H9 (cell line): ENCODE measurements around the gene SPTBN2. TPM values are rescaled to one million over a fixed set of nuclear protein-coding genes. Genes with fewer than 3 reads are reported as not detected.

Experiments
- DNase-seq: peaks from one replicate; pipeline ENCODE4 v3.0.0-alpha.2; 2017
- H2AFZ ChIP-seq: one replicate; pipeline ENCODE4 v1.6.1; 2013; ENCODE audit warnings: mild to moderate bottlenecking, low read length, control low read depth, moderate library complexity
- H2AK5ac ChIP-seq: 2 replicates; pipeline ENCODE4 v1.6.1; 2013; ENCODE audit warnings: low read length, control low read depth, mixed read lengths; ENCODE audit not compliant: insufficient read length
- H2BK120ac ChIP-seq: one replicate; pipeline ENCODE4 v1.6.1; 2013; ENCODE audit warnings: low read depth, mild to moderate bottlenecking, low read length, control low read depth, inconsistent platforms; ENCODE audit not compliant: poor library complexity, severe bottlenecking
- H2BK12ac ChIP-seq: 2 replicates; pipeline ENCODE4 v1.6.1; 2013; ENCODE audit warnings: low read length, control low read depth, mixed read lengths, low read depth; ENCODE audit not compliant: insufficient read length
- H2BK15ac ChIP-seq: 2 replicates; pipeline ENCODE4 v1.6.1; 2013; ENCODE audit warnings: low read depth, low read length, control low read depth
- H2BK20ac ChIP-seq: one replicate; pipeline ENCODE4 v1.6.1; 2013; ENCODE audit warnings: low read depth, mild to moderate bottlenecking, low read length, control low read depth, inconsistent platforms; ENCODE audit not compliant: poor library complexity, severe bottlenecking
- H2BK5ac ChIP-seq: 2 replicates; pipeline ENCODE4 v1.6.1; 2013; ENCODE audit warnings: low read length, control low read depth, mixed read lengths; ENCODE audit not compliant: insufficient read length
- H3K14ac ChIP-seq: 2 replicates; pipeline ENCODE4 v1.6.1; 2013; ENCODE audit warnings: low read length, control low read depth; ENCODE audit not compliant: insufficient read depth
- H3K18ac ChIP-seq: 2 replicates; pipeline ENCODE4 v1.6.1; 2013; ENCODE audit warnings: low read depth, mild to moderate bottlenecking, mixed read lengths, low read length, control low read depth; ENCODE audit not compliant: insufficient read length
- H3K23ac ChIP-seq: 2 replicates; pipeline ENCODE4 v1.6.1; 2013; ENCODE audit warnings: low read length, control low read depth, mixed read lengths, low read depth; ENCODE audit not compliant: insufficient read length
- H3K23me2 ChIP-seq: 2 replicates; pipeline ENCODE4 v1.6.1; 2013; ENCODE audit warnings: low read depth, mild to moderate bottlenecking, mixed read lengths, low read length, control low read depth; ENCODE audit not compliant: insufficient read length, poor library complexity, severe bottlenecking
- H3K27ac ChIP-seq: 2 replicates; pipeline ENCODE4 v1.5.1; 2013; ENCODE audit warnings: low read length, control low read depth, mixed read lengths, low read depth; ENCODE audit not compliant: insufficient read length
- H3K27me3 ChIP-seq: 2 replicates; pipeline ENCODE4 v1.6.1; 2013; ENCODE audit warnings: low read length, control low read depth, inconsistent platforms; ENCODE audit not compliant: insufficient read depth
- H3K4ac ChIP-seq: 2 replicates; pipeline ENCODE4 v1.6.1; 2013; ENCODE audit warnings: low read depth, mild to moderate bottlenecking, control low read depth, inconsistent platforms, low read length, moderate library complexity
- H3K4me1 ChIP-seq: 2 replicates; pipeline ENCODE4 v1.6.1; 2013; ENCODE audit warnings: low read length, control low read depth, inconsistent platforms; ENCODE audit not compliant: insufficient read depth
- H3K4me2 ChIP-seq: 2 replicates; pipeline ENCODE4 v1.6.1; 2013; ENCODE audit warnings: low read length, control low read depth, mixed read lengths; ENCODE audit not compliant: insufficient read length, insufficient read depth
- H3K56ac ChIP-seq: 2 replicates; pipeline ENCODE4 v1.6.1; 2013; ENCODE audit warnings: low read depth, mild to moderate bottlenecking, mixed read lengths, low read length, control low read depth; ENCODE audit not compliant: insufficient read length
- H3K79me1 ChIP-seq: 2 replicates; pipeline ENCODE4 v1.6.1; 2013; ENCODE audit warnings: low read depth, mild to moderate bottlenecking, moderate library complexity, low read length, control low read depth, inconsistent platforms; ENCODE audit not compliant: insufficient read depth, poor library complexity, severe bottlenecking
- H3K79me2 ChIP-seq: 2 replicates; pipeline ENCODE4 v1.6.1; 2013; ENCODE audit warnings: low read length, control low read depth, inconsistent platforms; ENCODE audit not compliant: insufficient read depth
- H3K9ac ChIP-seq: 2 replicates; pipeline ENCODE4 v1.6.1; 2013; ENCODE audit warnings: low read length, control low read depth, mixed read lengths; ENCODE audit not compliant: insufficient read length; ENCODE audit errors: extremely low read depth
- H3K9me3 ChIP-seq: one replicate; pipeline ENCODE4 v1.6.1; 2013; ENCODE audit warnings: low read depth, low read length, inconsistent platforms; ENCODE audit not compliant: control insufficient read depth
- H3T11ph ChIP-seq: one replicate; pipeline ENCODE4 v1.6.1; 2013; ENCODE audit warnings: mild to moderate bottlenecking, low read length, control low read depth, inconsistent platforms
- H4K20me1 ChIP-seq: one replicate; pipeline ENCODE4 v1.6.1; 2013; ENCODE audit not compliant: control insufficient read depth, insufficient read length, insufficient read depth
- H4K5ac ChIP-seq: 2 replicates; pipeline ENCODE4 v1.6.1; 2013; ENCODE audit warnings: low read depth, mild to moderate bottlenecking, mixed read lengths, low read length, control low read depth; ENCODE audit not compliant: insufficient read length
- H4K8ac ChIP-seq: replicated peaks from 2 replicates; pipeline ENCODE4 v1.6.1; 2013; ENCODE audit warnings: low read length, control low read depth, mixed read lengths, low read depth; ENCODE audit not compliant: insufficient read length
- H4K91ac ChIP-seq: 2 replicates; pipeline ENCODE4 v1.6.1; 2013; ENCODE audit warnings: low read depth, mild to moderate bottlenecking, moderate library complexity, mixed read lengths, low read length, control low read depth; ENCODE audit not compliant: insufficient read length
- H3K27ac Mint-ChIP-seq, 3 experiments: 2 replicates in 2 of 3; 3 replicates in 1 of 3; pipeline ENCODE4 v1.8.0; 2020 to 2021; ENCODE audit warnings: mixed read lengths in 3 of 3, mild to moderate bottlenecking in 1 of 3, moderate library complexity in 1 of 3
- H3K27me3 Mint-ChIP-seq: 2 replicates; pipeline ENCODE4 v1.8.0; 2021; ENCODE audit warnings: low read depth, mild to moderate bottlenecking, moderate library complexity, mixed read lengths
- H3K36me3 Mint-ChIP-seq, 3 experiments: 2 replicates in 2 of 3; 3 replicates in 1 of 3; pipeline ENCODE4 v1.8.0; 2020 to 2021; ENCODE audit warnings: low read depth in 3 of 3, mixed read lengths in 3 of 3; ENCODE audit not compliant: insufficient read depth in 1 of 3
- H3K4me1 Mint-ChIP-seq, 2 experiments: 2 replicates each; pipeline ENCODE4 v1.8.0; 2020; ENCODE audit warnings: mixed read lengths in 2 of 2
- H3K4me3 Mint-ChIP-seq, 2 experiments: 2 replicates in 1 of 2; 3 replicates in 1 of 2; pipeline ENCODE4 v1.8.0; 2020 to 2021; ENCODE audit warnings: mild to moderate bottlenecking in 2 of 2, mixed read lengths in 2 of 2, moderate library complexity in 1 of 2
- H3K9me3 Mint-ChIP-seq, 2 experiments: 2 replicates in 1 of 2; 3 replicates in 1 of 2; pipeline ENCODE4 v1.8.0; 2020; ENCODE audit warnings: mild to moderate bottlenecking in 2 of 2, mixed read lengths in 2 of 2, moderate library complexity in 1 of 2
- WGBS: extraction: QIAGEN DNeasy Blood & Tissue Kit; methylation state at CpG from one replicate; pipeline ENCODE4 v1.1.7; 2013; ENCODE audit warnings: missing lambda C conversion rate, low lambda C conversion rate, mixed read lengths; ENCODE audit not compliant: insufficient read length; ENCODE audit errors: extremely low coverage; 5-methylcytosine and 5-hydroxymethylcytosine counted together
- total RNA-seq: library from RNA; stranded (reverse); gene quantifications from 2 replicates; pipeline ENCODE4 v1.2.1, GENCODE V29; 2021
- TF ChIP-seq, protein P1 (sequence below): fragments of 200-600 bp; sonication (generic); conservative IDR thresholded peaks from 3 replicates; pipeline ENCODE4 v1.8.0; 2021; ENCODE audit warnings: antibody characterized with exemption, mild to moderate bottlenecking

SPTBN2 gene
- total RNA-seq, 1 experiment from 2014 or later = 80.4 TPM

GRCh38 chr11:66716996-66717395 is 12.0 kb downstream of the SPTBN2 start:
- H3K4me1 Mint-ChIP-seq = peaks cover 35 to 46% of the 10 kb centered on the region in 2 experiments
- Histone ChIP-seq H2AFZ (no peak overlapping the region), H3K79me1 (no peaks in the 10 kb centered on the region), H3K9me3 (no peaks in the 10 kb centered on the region), H3K79me2 (no peaks in the 10 kb centered on the region), H3K14ac (no peak overlapping the region), H3K23ac (no peak overlapping the region), H2AK5ac (no peak overlapping the region), H4K20me1 (no peaks in the 10 kb centered on the region), H3K27ac (no peak overlapping the region), H4K5ac (no peak overlapping the region), H3K27me3 (no peaks in the 10 kb centered on the region), H3K18ac (no peak overlapping the region), H4K8ac (no peak overlapping the region), H2BK12ac (no peak overlapping the region), H3T11ph (no peak overlapping the region), H2BK15ac (no peak overlapping the region), H3K9ac (no peak overlapping the region), H2BK120ac (no peak overlapping the region), H2BK5ac (no peak overlapping the region), H3K4ac (no peak overlapping the region), H3K4me1 (peaks cover 7% of the 10 kb centered on the region; the same call in 1 of the 2 replicates), H3K4me2 (no peak overlapping the region), H3K23me2 (peaks cover 2% of the 10 kb centered on the region), H3K56ac (no peak overlapping the region), H2BK20ac (no peak overlapping the region), H4K91ac (no peak overlapping the region)
- H3K27me3 Mint-ChIP-seq = no peaks in the 10 kb centered on the region; the same call in 1 of the 2 replicates
- peak overlapping the region; percentile 24 to 88 (median 78); a peak in 4 of 7 replicates for H3K27ac Mint-ChIP-seq
- no peak for DNase-seq
- H3K9me3 Mint-ChIP-seq = no peaks in the 10 kb centered on the region; a peak in 1 of 5 replicates
- WGBS = no CpG with 5 or more reads among the region's 3 CpGs
- TF ChIP-seq, protein P1, sequence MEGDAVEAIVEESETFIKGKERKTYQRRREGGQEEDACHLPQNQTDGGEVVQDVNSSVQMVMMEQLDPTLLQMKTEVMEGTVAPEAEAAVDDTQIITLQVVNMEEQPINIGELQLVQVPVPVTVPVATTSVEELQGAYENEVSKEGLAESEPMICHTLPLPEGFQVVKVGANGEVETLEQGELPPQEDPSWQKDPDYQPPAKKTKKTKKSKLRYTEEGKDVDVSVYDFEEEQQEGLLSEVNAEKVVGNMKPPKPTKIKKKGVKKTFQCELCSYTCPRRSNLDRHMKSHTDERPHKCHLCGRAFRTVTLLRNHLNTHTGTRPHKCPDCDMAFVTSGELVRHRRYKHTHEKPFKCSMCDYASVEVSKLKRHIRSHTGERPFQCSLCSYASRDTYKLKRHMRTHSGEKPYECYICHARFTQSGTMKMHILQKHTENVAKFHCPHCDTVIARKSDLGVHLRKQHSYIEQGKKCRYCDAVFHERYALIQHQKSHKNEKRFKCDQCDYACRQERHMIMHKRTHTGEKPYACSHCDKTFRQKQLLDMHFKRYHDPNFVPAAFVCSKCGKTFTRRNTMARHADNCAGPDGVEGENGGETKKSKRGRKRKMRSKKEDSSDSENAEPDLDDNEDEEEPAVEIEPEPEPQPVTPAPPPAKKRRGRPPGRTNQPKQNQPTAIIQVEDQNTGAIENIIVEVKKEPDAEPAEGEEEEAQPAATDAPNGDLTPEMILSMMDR = no peak
- peaks cover 28 to 86% (median 77%) of the 10 kb centered on the region in 3 experiments for H3K36me3 Mint-ChIP-seq
- H3K4me3 Mint-ChIP-seq = no peak overlapping the region
